Epithelial cell of proximal tubule (primary cell): Measurements from ENCODE around the gene RAMP3. TPM values are rescaled to one million over a fixed set of nuclear protein-coding genes. Genes with fewer than 3 reads are reported as not detected.

Experiments used
- DNase-seq: peaks from one replicate; pipeline ENCODE4 v3.0.0-alpha.2; 2011; ENCODE audit warnings: low read depth
- H3K4me3 ChIP-seq: 2 replicates; pipeline ENCODE4 v1.5.1; 2011; ENCODE audit warnings: low read depth, mild to moderate bottlenecking, low read length
- total RNA-seq: library from RNA; depleted of rRNA; stranded (reverse); fragments of >200 nt; gene quantifications from 2 replicates; pipeline ENCODE4 v1.2.3, GENCODE V29; 2015
- TF ChIP-seq, protein P1 (sequence below): conservative IDR thresholded peaks from 2 replicates; pipeline ENCODE4 v1.5.1; 2012; ENCODE audit warnings: low read depth, mild to moderate bottlenecking, low read length

RAMP3 gene
- total RNA-seq, 1 donor from 2014 or later, result not detected

DNA sequence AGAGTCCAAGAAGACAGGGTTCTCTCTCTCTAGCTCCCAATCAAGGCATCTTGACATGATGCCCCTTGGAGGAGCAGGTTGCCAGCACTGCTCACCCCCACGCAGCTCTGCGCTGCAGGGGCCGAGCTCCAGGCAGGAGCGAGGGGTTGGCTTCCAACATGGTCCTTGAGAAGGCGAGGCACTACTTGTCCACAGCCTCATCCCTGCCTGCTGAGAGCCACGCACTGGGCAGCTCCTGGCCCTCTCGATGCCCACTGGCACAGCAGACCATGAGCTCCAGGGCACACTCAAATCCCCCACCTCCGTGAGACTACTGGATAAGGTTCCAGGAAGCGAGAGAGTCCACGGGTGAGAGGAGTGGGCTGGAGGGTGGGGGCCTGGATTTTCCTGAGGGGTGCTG lies 31.1 kb downstream of the RAMP3 start:
- TF ChIP-seq, protein P1, sequence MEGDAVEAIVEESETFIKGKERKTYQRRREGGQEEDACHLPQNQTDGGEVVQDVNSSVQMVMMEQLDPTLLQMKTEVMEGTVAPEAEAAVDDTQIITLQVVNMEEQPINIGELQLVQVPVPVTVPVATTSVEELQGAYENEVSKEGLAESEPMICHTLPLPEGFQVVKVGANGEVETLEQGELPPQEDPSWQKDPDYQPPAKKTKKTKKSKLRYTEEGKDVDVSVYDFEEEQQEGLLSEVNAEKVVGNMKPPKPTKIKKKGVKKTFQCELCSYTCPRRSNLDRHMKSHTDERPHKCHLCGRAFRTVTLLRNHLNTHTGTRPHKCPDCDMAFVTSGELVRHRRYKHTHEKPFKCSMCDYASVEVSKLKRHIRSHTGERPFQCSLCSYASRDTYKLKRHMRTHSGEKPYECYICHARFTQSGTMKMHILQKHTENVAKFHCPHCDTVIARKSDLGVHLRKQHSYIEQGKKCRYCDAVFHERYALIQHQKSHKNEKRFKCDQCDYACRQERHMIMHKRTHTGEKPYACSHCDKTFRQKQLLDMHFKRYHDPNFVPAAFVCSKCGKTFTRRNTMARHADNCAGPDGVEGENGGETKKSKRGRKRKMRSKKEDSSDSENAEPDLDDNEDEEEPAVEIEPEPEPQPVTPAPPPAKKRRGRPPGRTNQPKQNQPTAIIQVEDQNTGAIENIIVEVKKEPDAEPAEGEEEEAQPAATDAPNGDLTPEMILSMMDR, result no peak

DNA sequence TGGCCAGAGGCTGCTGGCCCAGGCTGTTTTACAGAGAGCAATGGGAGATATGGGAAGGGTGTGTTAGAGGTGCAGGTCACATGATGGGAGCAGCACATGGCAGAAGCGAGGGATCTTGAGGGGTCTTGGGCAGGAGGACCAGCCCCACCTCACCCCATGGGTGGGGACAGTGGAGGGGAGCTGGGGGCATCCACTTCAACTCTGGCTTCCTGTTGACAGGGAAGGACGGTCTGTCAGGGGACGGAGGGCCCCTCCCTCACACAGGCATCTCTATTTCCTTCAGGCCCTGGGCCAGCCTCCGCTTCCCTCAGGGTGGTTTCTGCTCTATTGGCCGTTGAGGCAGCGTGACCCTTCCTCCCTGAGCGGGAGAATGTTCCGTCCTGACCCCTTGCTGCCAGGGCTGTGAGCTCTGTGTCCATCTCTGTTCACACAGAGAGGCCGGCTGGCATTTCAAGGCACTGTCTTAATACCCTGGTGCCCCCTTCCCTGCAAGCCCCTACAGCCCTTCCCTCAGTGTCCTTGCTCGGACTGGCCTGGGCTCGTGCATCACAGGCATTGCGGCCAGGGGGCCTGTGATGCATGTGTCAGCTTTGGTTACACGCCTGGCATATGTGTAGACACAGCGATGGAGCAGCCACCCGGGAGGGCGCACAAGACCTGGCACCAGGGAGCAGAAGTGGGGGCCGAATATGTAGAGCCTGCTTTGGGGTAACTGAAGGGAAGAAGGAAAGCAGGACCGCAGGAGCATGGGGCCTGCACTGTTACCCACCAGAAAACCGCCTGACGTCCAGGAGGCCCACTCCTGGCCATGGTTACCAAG lies 31.8 kb downstream of the RAMP3 start:
- H3K4me3 ChIP-seq, result no peak overlapping the region
- DNase-seq, result no peak
- TF ChIP-seq, protein P1, result no peak

More for the DNA sequence above, 31.1 kb downstream of the RAMP3 start:
- H3K4me3 ChIP-seq, result no peak overlapping the region
- DNase-seq, result no peak

DNA sequence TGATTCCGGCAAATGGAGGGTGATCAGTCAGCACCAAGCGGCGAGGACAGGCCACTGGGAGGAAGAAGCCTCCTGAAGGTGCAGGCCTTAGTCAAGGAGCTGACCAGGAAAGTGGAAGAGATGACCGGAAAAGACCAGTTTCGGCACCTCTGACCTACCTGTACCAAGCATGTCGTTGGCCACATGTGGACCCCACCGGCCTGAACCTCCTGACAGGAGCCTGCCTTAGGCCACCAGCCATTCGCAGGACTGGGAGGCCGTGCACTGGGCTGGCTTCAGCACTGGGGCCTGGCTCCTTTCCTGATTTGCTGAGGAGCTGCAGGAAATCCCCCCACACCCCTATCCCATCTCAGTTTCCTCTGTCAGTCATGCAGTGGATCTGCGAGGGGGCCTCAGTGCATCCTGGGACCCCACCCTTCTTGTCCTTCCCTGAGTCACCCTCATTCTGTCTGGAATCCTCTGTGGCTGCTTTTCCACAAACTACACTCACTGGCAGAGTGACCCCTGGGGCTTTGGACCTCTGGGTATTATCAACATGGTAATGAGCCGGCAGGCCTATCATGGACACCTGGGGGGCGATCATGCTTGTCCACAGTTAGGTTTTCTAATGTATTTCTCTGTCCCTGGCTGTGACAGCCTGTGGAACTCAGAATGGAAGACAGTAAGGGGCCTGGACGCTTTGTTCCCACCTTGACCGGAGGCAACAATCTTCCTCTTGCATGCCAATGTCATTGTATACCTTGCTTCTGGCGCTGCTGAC lies 33.0 kb downstream of the RAMP3 start:
- DNase-seq, result no peak
- TF ChIP-seq, protein P1, result no peak
- H3K4me3 ChIP-seq, result no peak overlapping the region

DNA sequence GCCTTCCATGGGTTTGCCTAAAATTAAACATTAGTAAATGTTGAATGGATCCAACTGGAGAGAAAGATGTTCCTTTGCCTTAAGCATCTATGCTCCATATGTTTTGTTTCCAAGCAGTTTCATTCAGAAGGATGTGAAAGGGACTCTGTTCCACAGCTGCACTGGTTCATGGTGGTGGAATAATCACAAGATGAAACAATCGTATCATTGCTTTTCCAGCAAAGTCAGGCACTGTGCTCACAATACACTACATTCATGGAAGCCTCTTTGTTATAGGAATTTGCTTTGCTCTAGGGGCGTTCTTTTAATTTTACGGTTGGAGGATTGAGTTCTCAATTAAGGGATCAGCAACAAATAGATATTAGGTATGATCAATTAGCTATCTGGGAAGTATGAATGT lies 33.8 kb downstream of the RAMP3 start:
- no peak overlapping the region for H3K4me3 ChIP-seq
- TF ChIP-seq, protein P1, result no peak
- DNase-seq, result no peak

DNA sequence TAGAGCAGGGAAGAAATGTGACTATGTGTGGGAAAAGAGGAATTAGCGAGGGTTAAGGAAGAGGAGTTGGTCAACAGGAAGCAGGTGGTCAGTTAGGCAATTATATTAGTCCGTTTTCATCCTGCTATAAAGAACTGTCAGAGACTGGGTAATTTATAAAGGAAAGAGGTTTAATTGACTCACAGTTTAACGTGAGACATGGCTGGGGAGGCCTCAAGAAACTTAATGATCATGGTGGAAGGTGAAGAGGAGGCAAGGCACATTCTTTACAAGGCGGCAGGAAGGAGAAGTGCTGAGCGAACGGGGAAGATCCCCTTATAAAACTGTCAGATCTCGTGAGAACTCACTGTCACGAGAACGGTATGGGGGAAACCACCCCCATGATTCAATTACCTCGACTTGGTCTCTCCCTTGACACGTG lies 35.0 kb downstream of the RAMP3 start:
- no peak for DNase-seq
- TF ChIP-seq, protein P1, result no peak
- no peak overlapping the region for H3K4me3 ChIP-seq

DNA sequence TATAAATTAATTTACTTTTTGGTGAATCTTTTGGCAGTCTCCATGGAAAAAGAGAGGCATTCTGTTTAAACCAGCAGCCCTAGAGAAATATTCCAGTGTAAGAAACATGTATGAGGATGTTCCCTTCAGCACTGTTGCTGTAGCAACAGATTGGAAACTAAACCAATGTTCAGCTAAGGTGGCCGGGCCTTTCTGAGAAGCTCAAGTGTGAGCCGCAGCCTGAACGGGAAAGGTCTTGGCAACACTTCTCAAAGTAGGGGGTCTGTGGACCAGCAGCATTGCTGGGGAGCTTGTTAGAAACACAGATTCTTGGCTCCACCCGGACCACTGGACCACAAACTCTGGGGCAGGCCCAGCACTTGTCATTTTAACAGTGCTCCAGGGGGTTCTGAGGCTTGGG lies 36.2 kb downstream of the RAMP3 start:
- no peak overlapping the region for H3K4me3 ChIP-seq
- TF ChIP-seq, protein P1, result no peak
- DNase-seq, result no peak
